HG02884 (cell line): Measurements from ENCODE around the gene MOSMO.

Experiments used
- ATAC-seq: cut with Tn5 transposase; IDR thresholded peaks from one replicate; pipeline ENCODE4 v1.9.1; 2021; ENCODE audit warnings: mild to moderate bottlenecking, moderate library complexity; ENCODE audit not compliant: unreplicated experiment

MOSMO gene

GRCh38 chr16:22132801-22133200 lies 124.9 kb downstream of the MOSMO start:
- no peak for ATAC-seq
